ENCODE data around the gene PPP4R4.

DNA sequence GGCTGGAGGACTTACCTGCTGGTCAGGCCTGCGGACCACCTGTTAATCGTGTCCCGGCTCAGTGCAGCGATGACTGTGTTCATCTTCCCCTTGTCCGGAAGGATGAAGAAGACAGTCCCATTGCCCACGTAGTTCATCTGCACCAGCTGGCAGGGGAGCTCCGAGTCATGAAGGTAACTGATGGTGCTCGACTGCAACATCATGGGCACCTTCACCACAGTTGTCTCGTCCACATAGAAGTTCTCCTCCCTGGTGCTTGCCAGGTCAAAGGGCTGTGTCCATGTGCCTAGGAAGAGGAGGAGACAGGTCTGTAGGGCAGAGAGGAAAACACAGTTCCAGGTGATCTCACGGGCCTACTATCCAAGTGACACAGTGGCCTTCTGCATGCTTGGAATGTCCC, 135.6 kb downstream of the PPP4R4 start:
- TF ChIP-seq CTCF (IDR thresholded peaks at IDR 0.05) (no peak), POLR2AphosphoS5 (IDR thresholded peaks at IDR 0.05) (no peak), POLR2A (IDR thresholded peaks at IDR 0.05) (no peak)

All from upper lobe of left lung (tissue), 4 donors.